Activated CD4-positive, alpha-beta T cell treated with anti-CD3 and anti-CD28 coated beads, Interleukin-2, amount 50 U/mL, for 16 hours (primary cell): ENCODE data around the gene CLCNKB.
A peak's percentile ranks its signal among the peaks of the same experiment; 100 is the strongest.
"Not testable (repeated sequence)": the region's sequence is repeated elsewhere in the genome, so short reads cannot be mapped to it uniquely, and the experiment has no call there.

Experiments
- DNase-seq: peaks from one replicate; pipeline ENCODE4 v3.0.0-alpha.2; 2020

The CLCNKB gene

DNA sequence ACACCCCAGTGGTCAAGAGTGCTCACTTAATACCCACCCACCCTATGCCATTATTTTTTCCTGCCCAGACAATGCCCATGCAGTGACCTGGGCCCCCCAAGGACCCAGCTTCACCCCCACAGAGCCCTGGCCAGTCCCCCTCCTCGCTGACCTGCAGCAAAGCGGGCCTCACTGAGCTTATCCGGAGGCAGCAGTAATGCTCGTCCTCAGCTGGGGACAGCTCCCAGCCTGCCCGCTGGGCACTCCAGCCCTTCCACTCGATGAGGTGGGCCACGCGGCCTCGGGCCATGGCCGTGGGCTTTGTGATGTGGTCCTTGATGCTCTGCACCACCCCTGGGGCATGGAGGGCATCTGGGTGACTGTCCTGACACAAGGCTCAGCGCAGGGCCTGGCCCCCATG, 7.1 kb upstream of the CLCNKB start:
- DNase-seq = not testable (repeated sequence)

DNA sequence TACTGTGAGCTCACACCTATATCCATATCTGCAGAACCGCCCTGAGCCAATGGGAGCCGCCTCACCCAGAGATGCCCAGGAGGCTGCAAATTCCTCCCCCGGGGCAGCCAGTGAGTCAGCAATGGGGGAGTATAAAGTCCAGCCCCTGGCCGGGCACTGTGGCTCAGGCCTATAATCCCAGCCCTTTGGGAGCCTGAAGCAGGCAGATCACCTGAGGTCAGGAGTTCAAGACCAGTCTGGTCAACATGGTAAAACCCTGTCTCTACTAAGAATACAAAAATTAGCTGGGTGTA, 5.0 kb upstream of the CLCNKB start:
- DNase-seq = no peak

DNA sequence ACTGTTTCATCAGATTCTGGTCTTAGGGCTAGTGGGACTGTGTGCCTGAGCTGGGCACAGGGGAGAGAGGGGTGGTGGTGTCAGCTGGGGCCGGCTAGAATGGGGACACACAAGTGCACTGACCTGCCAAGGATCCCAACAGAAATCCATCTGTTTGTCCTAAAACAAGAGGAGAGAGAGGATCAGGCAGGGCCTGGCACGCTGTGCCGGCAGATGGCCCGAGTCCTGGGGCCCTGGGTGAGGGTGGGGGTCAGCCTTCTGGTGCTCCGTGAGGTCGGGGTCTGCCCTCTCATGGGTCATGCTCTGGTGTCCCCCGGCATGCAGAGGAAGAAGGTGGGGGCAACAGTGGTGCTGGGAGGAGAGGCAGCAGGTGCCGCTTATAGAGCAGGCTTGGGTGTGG, 3.7 kb upstream of the CLCNKB start:
- not testable (repeated sequence) for DNase-seq

DNA sequence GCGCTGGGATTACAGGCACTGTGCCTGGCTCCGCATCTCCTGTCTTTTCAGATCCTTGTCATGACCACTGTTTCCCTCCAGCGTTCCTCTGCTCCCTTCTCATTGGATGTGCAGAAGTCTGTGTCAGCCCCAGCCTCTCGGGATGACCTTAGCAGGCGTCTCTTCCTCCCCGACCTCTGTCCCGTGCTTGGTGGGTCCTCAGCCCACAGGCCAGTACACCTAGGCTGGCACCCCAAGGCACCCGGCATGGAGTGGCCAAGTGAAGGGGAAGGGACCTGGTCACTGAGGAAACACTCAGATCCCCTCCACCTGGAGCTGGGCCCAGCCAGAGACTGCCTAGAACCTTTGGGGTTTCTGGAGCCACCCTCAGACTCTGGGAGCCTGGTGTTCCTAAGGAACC, 2.4 kb upstream of the CLCNKB start:
- DNase-seq = no peak

DNA sequence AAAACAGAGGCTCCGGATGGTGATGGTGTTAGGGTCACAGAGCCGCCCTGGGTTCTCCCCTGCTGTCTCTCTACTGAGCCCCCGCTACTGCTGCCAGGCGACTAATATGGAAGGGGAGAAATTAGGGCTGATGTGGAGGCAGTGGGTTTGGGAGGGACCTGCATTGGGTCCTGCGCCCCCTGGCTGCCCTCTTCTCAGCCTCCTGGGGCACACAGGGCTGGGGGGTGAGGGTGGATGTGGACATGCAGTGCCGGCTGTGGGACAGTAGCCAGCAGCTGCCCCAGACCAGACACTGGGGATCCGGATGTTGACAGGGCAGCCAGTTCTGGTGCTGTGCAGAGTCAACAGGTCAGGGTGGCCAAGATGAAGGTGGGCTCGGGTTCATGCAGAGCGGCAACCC, 1.5 kb upstream of the CLCNKB start:
- DNase-seq = no peak

DNA sequence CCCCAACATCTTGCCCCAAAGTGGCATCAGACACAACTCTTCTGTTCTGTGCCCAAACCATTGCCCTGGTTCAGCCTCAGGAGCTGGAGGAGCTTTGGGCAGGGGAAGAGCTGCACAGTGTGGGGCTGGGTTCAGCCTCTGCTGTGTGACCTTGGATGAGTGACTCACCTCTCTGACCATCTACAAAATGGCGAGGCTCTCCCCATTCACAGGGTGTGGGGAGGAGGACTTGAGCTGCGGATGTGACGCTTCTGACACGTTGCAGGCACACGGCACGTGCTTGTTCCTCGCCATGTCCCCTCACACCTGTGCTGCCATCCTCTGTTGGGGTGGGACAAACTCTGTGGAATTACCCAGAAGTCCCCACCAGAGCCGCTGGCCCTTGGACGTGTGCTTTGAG, 928 bp upstream of the CLCNKB start:
- not testable (repeated sequence) for DNase-seq

DNA sequence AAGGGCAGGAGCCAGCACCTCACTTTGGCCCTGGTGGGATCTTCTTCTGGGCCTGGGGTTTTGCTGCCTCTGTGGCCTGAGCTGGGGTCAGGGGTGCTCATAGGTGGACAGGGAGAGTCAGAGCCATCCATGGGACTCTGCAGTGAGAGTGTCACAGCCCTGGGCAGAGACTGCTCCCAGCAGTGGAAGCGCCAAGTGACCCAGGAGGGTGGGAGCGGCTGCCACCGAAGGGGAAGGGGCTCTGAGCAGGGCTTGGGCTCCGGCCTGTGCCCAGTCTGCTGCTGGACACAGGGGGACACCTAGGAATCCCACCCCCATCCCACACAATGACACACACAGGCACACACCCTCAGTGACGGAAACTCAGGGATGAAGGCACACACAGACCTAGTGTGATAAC, 368 bp downstream of the CLCNKB start:
- DNase-seq = no peak

DNA sequence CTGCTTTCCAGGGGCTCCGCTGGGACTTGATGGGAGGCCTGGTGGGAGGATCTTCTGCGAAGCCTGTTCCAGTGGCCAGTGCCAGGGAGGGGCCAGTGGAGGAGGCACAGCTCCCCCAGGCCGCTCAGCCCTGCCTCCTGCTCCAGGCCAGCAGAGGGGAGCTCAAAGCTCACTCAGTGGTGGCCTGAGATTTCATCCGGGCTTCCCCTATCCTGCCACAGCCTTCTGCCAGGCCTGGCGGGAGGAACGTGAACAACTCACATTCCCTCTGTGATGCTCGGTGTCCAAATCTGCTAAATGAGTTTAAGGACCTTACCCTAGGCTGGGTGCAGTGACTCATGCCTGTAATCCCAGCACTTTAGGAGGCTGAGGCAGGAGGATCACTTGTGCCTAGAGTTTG, 3.3 kb downstream of the CLCNKB start:
- no peak for DNase-seq

DNA sequence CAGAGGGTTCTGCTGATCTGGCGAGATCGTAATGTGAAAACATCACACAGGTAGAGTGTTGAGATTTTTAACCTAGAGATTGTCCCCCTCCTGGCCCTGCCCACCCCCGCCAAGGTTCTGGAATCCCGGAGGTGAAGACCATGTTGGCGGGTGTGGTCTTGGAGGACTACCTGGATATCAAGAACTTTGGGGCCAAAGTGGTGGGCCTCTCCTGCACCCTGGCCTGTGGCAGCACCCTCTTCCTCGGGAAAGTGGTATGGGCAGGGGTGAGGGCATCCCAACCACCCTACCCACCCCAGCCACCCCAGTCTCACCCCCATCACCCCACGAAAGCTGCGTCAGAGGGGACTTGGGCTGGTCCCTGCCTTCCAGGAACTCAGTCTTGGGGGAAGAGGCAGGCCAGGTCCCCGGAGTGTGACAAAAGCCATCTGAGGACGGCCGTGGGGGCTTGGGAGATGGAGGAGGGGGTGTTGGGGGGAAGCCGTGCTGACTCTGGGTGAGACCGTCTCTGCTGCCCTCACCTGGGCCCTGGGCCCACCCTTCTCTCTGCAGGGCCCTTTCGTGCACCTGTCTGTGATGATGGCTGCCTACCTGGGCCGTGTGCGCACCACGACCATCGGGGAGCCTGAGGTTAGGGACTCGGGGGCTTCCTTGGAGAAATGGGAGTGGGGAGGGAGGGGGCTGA, 4.4 kb downstream of the CLCNKB start:
- no peak for DNase-seq

DNA sequence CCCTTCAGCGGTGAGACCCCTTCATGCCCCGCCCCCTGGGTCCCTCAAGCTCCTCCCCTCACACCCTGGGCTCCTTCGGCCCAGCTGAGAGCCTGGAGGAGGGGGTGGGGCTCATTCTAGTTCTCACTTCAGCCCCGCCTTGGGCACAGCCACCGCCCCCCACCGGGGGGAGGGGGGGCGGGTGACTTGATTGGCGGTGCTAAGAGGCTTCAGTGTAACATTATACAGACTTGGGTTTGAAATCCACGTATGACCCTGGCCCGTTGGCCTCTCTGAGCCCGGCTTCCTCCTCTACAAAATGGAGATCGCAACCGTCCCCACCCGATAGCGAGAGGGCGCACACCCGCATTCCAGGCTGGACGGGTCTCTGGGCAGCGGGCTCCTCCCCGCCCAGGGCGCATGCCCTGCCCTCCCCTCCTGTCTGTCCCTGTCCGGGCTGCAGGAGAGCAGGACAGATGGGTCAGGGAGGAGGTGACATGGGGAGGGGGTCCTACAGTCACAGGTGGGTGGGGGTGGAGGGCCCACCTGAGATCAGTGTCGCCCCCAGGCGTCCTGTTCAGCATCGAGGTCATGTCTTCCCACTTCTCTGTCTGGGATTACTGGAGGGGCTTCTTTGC, 5.1 kb downstream of the CLCNKB start:
- peak; percentile 21 for DNase-seq

DNA sequence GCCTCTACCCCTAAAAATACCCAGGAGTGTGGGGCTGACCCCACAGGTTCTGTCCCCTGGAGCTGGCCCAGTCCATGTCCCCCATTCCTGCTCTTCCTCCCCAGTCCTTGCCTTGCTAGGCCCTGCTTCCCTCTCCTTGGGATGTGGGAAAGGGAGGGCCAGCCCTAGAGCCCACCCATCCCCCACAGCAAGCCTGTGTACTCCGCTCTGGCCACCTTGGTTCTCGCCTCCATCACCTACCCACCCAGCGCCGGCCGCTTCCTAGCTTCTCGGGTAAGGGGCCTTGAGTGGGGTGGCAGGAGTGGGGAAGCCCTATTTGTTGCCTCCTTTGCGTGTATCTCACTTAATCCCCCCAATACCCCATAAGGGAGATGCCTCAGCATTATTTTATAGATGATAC, 6.7 kb downstream of the CLCNKB start:
- DNase-seq = no peak

DNA sequence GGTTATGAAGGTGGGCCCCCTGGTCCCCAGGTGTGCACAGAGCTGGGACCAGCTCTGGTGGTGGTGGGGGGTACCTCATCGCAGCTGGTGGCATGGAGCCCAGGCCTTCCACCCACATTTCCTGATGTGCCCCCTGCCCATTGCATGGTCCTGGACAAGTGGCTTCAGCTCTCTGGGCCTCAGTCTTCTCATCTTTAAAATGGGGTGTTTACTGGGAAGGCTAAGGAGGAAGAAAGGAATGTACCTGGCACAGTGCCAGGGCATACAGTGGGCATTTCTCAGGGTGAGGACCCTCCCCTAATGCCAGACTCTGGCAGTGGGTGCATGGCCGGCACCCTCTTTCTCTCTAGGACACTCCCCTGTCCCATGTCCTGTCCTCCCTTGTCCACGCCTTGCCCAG, 7.5 kb downstream of the CLCNKB start:
- no peak for DNase-seq

DNA sequence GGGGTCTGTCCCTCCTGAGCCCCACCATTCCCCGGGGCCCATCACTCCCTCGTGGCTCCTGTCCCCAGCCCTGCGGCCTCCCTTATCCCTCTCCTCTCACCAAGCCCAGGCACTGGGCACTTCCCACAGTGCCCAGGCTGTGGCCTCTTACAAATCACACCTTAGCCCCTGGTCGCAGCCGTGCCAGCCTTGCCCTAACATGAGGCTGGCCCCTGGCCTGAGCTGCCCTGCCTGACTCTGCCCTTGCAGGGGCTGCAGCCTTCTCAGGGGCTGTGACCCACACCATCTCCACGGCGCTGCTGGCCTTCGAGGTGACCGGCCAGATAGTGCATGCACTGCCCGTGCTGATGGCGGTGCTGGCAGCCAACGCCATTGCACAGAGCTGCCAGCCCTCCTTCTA, 8.4 kb downstream of the CLCNKB start:
- DNase-seq = not testable (repeated sequence)

DNA sequence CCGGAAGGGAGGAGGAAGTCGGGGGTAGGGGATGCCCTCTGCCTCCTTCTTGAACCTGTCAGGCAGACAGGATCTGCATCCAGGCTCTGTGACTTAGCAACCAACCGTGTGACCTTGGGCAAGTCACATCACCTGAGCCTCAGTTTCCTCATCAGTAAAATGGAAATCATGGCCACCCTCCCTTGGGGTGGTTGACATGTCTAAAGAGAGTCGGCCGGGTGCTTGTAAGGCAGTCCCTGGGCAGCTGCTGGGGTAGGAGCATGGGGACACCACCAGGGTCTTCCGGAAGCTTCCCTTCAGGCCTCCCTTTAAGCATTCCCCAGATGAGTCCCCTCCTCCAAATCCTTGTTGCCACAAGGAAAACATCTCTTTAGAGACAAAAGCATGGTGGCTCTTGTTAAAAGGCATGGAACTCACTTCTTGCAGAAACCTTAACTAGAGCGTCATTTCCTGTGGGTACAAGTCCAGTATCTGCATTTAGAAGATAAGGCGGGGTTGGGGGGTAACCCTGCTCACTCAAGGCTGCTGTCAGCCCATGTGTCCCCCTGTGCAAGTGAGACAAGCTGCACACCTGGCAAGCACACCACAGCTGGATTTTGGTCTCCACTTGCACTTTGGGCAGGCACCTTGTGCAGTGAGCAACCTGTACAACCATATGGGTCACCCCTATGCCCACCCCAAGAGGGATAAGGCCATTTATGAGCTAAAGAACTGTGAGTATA, 10.4 kb downstream of the CLCNKB start:
- DNase-seq = no peak

DNA sequence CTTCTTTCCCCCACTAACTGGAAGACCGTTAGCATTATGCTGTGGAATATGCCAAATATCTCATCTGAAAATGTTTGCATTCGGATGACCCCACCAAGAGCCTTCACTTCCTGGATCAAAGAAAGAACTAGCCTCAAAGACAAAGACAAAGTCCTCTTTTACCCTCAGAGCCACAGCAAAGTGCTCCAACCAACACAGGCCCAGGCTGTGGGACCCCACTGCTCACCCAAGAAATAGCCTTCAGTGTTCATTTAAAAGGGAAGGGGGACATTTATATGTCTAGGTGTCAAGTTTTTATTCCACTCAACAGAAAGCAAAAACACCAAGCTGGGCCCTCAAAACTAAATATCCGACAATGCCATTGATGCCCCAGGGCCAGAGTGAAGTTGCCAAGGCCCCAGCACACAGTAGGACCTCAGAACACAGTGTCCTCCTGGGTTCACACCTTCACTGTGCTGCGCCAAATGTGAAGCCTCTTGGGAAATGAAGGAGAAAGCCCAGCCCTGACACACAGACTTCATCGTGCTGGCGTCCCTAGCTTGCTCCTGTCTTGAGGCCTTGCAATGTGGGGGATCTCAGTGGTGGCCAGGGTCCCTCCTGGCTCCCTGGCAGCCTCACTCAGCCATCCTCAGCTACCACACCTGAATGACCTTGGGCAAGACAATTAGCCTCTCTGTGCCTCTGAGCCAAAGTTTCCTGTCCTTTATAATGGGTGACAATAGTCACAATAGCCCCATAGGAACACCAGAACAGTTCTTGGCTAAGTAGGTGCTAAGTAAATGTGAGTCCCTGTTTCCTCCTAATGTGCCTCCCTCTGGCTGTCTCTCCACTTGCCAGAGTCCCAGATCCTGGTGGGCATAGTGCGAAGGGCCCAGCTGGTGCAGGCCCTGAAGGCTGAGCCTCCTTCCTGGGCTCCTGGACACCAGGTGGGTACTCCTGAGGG, 11.3 kb downstream of the CLCNKB start:
- no peak for DNase-seq

DNA sequence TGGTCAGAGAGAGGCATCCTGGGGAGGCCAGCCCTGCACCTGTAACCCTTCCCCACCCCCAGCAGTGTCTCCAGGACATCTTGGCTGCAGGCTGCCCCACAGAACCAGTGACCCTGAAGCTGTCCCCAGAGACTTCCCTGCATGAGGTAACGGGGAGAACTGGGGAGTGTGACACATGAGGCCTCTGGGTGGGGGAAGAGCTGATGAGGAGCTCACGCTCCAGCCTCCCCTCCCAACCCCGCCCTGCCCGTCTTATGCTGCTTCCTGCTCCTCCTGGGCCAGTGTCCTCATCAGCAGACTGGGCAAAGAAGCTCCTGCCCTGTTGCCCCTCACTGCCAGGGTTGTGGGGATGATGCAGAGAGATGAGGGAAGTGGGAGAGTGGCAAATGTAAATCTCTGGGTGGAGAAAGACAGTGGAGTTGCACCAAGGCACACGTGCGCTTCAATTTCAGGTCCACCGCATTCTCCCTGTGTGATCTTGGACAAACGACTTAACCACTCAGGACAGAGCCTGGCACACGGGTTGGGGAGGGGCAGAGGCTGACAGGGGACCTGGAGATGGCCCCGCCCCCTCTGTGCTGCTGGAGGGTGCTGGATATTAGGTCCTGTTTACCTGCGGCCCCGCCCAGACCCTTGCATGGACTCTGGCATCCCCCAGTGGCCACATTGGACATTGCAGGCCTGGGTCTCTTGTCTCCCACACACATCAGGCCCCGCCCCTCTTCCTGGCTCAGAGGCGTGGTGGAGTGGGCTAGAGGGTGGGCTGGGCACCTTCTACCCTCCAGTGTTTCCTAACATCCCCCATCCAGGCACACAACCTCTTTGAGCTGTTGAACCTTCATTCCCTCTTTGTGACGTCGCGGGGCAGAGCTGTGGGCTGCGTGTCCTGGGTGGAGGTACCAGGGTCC, 12.3 kb downstream of the CLCNKB start:
- DNase-seq = peak; percentile 88

DNA sequence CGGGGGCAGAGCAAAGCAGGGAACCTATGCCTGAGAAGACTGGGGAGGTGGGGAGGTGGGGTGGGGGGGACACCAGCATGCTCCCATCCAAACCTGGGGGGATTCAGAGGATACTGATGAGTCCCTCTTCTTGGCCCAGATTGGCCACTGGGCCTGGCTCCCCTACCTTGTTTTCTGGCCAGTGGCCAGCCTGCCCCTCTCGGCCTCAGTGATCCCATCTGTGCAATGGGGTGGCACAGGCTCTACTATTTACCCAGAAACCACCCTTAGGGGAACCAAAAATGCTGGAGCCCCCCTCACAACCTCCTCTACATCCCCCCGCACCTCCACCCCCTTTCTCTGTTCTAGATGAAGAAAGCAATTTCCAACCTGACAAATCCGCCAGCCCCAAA, 12.9 kb downstream of the CLCNKB start:
- DNase-seq = not testable (repeated sequence)

DNA sequence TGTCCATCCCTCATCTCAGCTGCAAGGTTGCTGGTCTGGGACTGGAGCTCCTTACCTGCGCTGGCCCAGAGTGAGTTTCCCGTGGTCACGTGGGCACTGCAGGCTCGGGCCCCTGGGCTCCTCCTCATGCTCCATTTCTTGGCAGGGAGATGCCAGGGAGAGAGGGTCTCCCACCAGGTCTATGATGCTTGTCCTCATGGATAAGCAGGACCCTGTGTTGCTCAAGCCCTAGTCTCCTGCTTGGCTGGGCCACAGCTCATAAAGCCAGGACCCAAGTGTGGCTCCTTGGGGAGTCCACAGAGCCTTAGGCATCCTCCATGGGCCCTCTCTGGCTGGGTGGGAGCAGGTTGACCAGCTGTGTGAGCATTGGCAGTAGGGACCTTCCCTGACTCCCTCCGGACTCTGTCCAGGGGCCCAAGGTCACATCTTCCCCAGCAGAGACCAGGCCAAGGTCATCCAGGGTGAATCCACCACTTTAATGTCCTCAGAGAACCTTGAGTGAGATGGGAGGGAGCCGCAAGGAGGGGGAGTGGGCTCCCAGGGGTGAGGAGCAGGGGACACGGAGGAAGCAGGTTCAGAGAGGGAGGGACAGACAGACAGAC, 13.8 kb downstream of the CLCNKB start:
- not testable (repeated sequence) for DNase-seq

DNA sequence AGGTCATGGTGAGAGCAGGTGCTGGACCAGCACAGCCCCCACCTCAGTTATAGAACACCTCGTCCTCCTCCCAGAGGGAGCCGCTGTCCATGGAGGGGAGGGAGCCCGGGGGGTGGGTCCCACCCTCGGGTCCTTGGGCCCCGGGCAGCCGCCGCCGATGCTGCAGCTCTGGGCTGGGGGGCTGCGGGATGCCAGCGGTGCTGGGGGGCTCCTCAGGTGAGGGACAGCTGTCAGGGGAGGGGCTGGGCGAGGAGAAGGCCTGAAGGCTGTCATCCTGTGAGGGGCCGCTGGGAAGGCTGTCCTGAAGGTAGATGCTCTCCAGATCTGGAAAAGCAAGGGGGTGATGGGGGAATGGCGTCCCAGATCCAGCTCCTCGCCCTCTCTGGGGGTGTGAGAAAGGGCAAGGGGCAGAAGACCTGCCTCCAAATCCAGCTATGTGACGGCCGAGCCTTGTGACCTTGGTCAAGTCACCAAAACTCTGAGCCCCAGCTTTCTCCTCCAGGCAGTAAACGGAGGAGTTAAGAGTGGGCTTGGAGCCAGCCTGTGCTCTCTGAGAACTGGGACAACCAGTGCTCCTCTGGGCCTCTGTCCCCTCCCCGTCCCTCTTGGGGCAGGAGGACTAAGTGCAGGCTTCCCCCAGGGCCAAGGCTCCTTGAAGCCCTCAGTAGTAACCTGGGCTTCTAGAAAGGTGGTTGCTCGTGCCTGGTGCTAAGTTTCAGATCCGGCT, 15.0 kb downstream of the CLCNKB start:
- not testable (repeated sequence) for DNase-seq

DNA sequence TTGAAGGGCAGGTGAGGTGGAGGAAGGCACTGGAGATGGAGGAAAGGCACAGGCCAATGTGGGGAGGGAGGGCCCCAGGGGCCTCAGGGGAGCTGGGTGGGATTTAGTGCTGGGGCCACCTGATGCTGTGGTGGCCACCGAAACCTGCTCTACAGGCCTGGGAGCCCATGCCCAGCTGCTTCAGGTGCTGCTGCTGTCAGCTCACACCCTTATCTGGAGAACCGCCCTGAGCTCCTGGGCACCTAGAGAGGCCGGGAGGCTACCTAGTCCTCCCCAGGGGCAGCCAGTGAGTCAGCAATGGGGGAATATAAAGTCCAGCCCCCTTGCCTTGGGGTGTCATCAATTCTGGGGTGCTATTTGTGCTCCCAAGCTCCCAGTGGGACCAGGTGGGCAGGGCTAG, 17.7 kb downstream of the CLCNKB start:
- no peak for DNase-seq
